ENCODE results near the gene HSPA4.
"Not testable (repeated sequence)": the region's sequence is repeated elsewhere in the genome, so short reads cannot be mapped to it uniquely, and the experiment has no call there.

HSPA4 gene

GRCh38 chr5:133051061-133051541, 712 bp upstream of the HSPA4 start:
- no peak for DNase-seq

GRCh38 chr5:133052317-133053175, 733 bp downstream of the HSPA4 start:
- DNase-seq = peak; percentile 60

- no peak for DNase-seq
Observed at GRCh38 chr5:133053448-133053847, 1.6 kb downstream of the HSPA4 start.

- DNase-seq = no peak
Observed at GRCh38 chr5:133054697-133055471, 3.1 kb downstream of the HSPA4 start.

GRCh38 chr5:133056891-133057290, 5.1 kb downstream of the HSPA4 start:
- no peak for DNase-seq

GRCh38 chr5:133059621-133060020, 7.8 kb downstream of the HSPA4 start:
- DNase-seq = no peak

GRCh38 chr5:133062276-133062675, 10.5 kb downstream of the HSPA4 start:
- DNase-seq = no peak

- DNase-seq = no peak
Observed at GRCh38 chr5:133063965-133064364, 12.2 kb downstream of the HSPA4 start.

GRCh38 chr5:133065471-133065870, 13.7 kb downstream of the HSPA4 start:
- no peak for DNase-seq

- no peak for DNase-seq
Observed at GRCh38 chr5:133066045-133066444, 14.2 kb downstream of the HSPA4 start.

- DNase-seq = no peak
Observed at GRCh38 chr5:133072021-133072420, 20.2 kb downstream of the HSPA4 start.

- no peak for DNase-seq
Observed at GRCh38 chr5:133075572-133076536, 24.0 kb downstream of the HSPA4 start.

- no peak for DNase-seq
Observed at GRCh38 chr5:133079048-133079447, 27.2 kb downstream of the HSPA4 start.

- no peak for DNase-seq
Observed at GRCh38 chr5:133081036-133081435, 29.2 kb downstream of the HSPA4 start.

GRCh38 chr5:133081703-133082102, 29.9 kb downstream of the HSPA4 start:
- no peak for DNase-seq

GRCh38 chr5:133082128-133082527, 30.3 kb downstream of the HSPA4 start:
- no peak for DNase-seq

- DNase-seq = no peak
Observed at GRCh38 chr5:133083901-133084300, 32.1 kb downstream of the HSPA4 start.

- not testable (repeated sequence) for DNase-seq
Observed at GRCh38 chr5:133085171-133085570, 33.4 kb downstream of the HSPA4 start.

- no peak for DNase-seq
Observed at GRCh38 chr5:133086366-133086875, 34.6 kb downstream of the HSPA4 start.

GRCh38 chr5:133088064-133088463, 36.3 kb downstream of the HSPA4 start:
- DNase-seq = no peak

- no peak for DNase-seq
Observed at GRCh38 chr5:133091034-133091433, 39.2 kb downstream of the HSPA4 start.

GRCh38 chr5:133106343-133106742, 54.5 kb downstream of the HSPA4 start:
- no peak for DNase-seq
